Uterus (tissue), 4 donors: Measurements from ENCODE around the gene FUT8. TPM values are rescaled to one million over a fixed set of nuclear protein-coding genes. Genes with fewer than 3 reads are reported as not detected.

ENCODE experiments used
- DNase-seq, 2 donors: peaks; one replicate each; pipeline ENCODE4 v3.0.0-alpha.2; 2019 to 2020
- H3K27ac ChIP-seq, 2 donors: fragments of 200-600 bp; sonication (generic); 1 replicate in 1 of 2; 2 replicates in 1 of 2; pipeline ENCODE4 v1.5.1; 2016 to 2018
- H3K27me3 ChIP-seq, 2 donors: fragments of 200-600 bp; sonication (generic); one replicate each; pipeline ENCODE4 v1.5.1; 2018 to 2019; ENCODE audit warnings: control low read depth in 1 of 2
- H3K36me3 ChIP-seq, 2 donors: fragments of 200-600 bp; sonication (generic); one replicate each; pipeline ENCODE4 v1.5.1; 2019; ENCODE audit warnings: control low read depth in 1 of 2
- H3K4me1 ChIP-seq, 2 donors: fragments of 200-600 bp; sonication (generic); one replicate each; pipeline ENCODE4 v1.5.1; 2018 to 2019; ENCODE audit warnings: control low read depth in 1 of 2
- H3K4me3 ChIP-seq, 2 donors: fragments of 200-600 bp; sonication (generic); 1 replicate in 1 of 2; 2 replicates in 1 of 2; pipeline ENCODE4 v1.5.1; 2018 to 2019; ENCODE audit warnings: mild to moderate bottlenecking in 1 of 2
- H3K9me3 ChIP-seq, 2 donors: fragments of 200-600 bp; sonication (generic); one replicate each; pipeline ENCODE4 v1.5.1; 2019; ENCODE audit warnings: control low read depth in 1 of 2
- POLR2A ChIP-seq, 2 donors: fragments of 450-650 bp; IDR thresholded peaks; one replicate each; pipeline ENCODE4 v1.6.1; 2016; ENCODE audit warnings: antibody characterized with exemption in 2 of 2, mild to moderate bottlenecking in 1 of 2, moderate library complexity in 1 of 2
- intact Hi-C: fragments of 100-400 bp; cut with DNase I; formaldehyde crosslinking; loops from one replicate; pipeline ENCODE4 v1.15.1; 2023; ENCODE audit warnings: low total_unique reads
- total RNA-seq, 4 donors: library from RNA; depleted of rRNA in 3 of 4; stranded (reverse); fragments of >200 nt in 3 of 4; gene quantifications; one replicate each; pipeline versions ENCODE4 v1.1.0 to v1.2.4, GENCODE V29; 2014 to 2023
- TF ChIP-seq, protein P1 (sequence below), 4 experiments: fragments of 200-600 bp in 2 of 4; fragments of 450-650 bp in 2 of 4; sonication (generic) in 2 of 4; IDR thresholded peaks; one replicate each; pipeline ENCODE4 v1.5.1; 2016 to 2019; ENCODE audit warnings: antibody characterized with exemption in 4 of 4, mild to moderate bottlenecking in 2 of 4, moderate library complexity in 1 of 4
- donor health status: DM: yes; HTN: yes; CAD: no.

FUT8 gene
- total RNA-seq, 4 donors from 2014 or later = 39.2 to 57.6 (median 51.8) TPM

GRCh38 chr14:65434216-65434850 is 21.8 kb downstream of the FUT8 start:
- TF ChIP-seq POLR2A (IDR thresholded peaks at IDR 0.05) = no peak
- Histone ChIP-seq H3K27me3 (no peaks in the 10 kb centered on the region), H3K4me1 (no peaks in the 10 kb centered on the region), H3K4me3 (no peak overlapping the region), H3K36me3 (no peaks in the 10 kb centered on the region), H3K27ac (peak overlapping the region in 1 of 2 donors; percentile 27), H3K9me3 (no peaks in the 10 kb centered on the region)
- DNase-seq = no peak
- intact Hi-C loops = no loop called here

DNA sequence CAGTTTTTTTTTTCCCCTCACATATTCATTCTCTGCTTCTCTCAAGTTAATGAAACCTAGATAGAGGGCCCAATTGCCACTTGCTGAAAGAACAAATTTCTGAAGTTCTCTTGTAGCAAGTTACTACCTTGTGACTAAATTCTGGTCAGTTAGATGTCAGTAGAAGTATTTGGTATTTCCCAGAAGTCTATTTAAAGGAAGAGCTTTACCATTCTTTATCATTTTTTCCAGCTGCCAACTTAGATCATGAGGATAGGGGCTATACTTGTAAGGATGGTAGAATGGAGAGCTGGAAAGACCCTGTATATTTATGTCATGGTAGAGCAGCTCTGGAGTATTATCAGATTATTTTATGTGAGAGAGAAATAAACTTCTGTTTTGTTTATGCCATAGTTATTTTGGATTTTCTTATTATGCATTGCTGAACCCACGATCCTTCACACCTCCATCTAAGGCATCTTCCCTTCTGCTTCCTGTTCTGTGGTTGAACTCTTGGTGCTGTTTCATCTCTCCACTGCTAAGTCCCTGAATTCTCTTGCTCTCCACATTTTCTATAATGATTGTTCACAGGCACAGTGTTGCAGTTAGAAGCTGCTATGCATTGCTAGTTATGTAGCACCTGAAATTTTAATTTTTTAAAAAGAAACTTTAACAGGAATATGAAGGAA is 25.9 kb downstream of the FUT8 start:
- intact Hi-C loops = no loop called here
- no peaks in the 10 kb centered on the region for H3K36me3 ChIP-seq

GRCh38 chr14:65439117-65439516 is 26.6 kb downstream of the FUT8 start:
- Histone ChIP-seq H3K9me3 (no peaks in the 10 kb centered on the region), H3K36me3 (no peaks in the 10 kb centered on the region), H3K27me3 (no peaks in the 10 kb centered on the region), H3K27ac (no peak overlapping the region), H3K4me3 (no peak overlapping the region), H3K4me1 (no peaks in the 10 kb centered on the region)
- no peak for DNase-seq
- intact Hi-C loops = no loop called here
- TF ChIP-seq, protein P1, sequence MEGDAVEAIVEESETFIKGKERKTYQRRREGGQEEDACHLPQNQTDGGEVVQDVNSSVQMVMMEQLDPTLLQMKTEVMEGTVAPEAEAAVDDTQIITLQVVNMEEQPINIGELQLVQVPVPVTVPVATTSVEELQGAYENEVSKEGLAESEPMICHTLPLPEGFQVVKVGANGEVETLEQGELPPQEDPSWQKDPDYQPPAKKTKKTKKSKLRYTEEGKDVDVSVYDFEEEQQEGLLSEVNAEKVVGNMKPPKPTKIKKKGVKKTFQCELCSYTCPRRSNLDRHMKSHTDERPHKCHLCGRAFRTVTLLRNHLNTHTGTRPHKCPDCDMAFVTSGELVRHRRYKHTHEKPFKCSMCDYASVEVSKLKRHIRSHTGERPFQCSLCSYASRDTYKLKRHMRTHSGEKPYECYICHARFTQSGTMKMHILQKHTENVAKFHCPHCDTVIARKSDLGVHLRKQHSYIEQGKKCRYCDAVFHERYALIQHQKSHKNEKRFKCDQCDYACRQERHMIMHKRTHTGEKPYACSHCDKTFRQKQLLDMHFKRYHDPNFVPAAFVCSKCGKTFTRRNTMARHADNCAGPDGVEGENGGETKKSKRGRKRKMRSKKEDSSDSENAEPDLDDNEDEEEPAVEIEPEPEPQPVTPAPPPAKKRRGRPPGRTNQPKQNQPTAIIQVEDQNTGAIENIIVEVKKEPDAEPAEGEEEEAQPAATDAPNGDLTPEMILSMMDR (IDR thresholded peaks at IDR 0.05) = no peak
- TF ChIP-seq POLR2A (IDR thresholded peaks at IDR 0.05) = no peak

More for the DNA sequence above, 25.9 kb downstream of the FUT8 start:
- no peaks in the 10 kb centered on the region for H3K27me3 ChIP-seq
- H3K9me3 ChIP-seq = no peaks in the 10 kb centered on the region
- H3K4me3 ChIP-seq = no peak overlapping the region
- DNase-seq = no peak
- no peak for TF ChIP-seq POLR2A (IDR thresholded peaks at IDR 0.05)
- TF ChIP-seq, protein P1 (IDR thresholded peaks at IDR 0.05) = no peak
- no peaks in the 10 kb centered on the region for H3K4me1 ChIP-seq
- no peak overlapping the region for H3K27ac ChIP-seq

- no peaks in the 10 kb centered on the region for H3K4me1 ChIP-seq
- DNase-seq = no peak
- H3K9me3 ChIP-seq = no peaks in the 10 kb centered on the region
- H3K4me3 ChIP-seq = no peak overlapping the region
- no peak overlapping the region for H3K27ac ChIP-seq
- intact Hi-C loops = no loop called here
- TF ChIP-seq POLR2A (IDR thresholded peaks at IDR 0.05) = no peak
- TF ChIP-seq, protein P1 (IDR thresholded peaks at IDR 0.05) = no peak
- H3K27me3 ChIP-seq = no peaks in the 10 kb centered on the region
- no peaks in the 10 kb centered on the region for H3K36me3 ChIP-seq
These were observed 27.7 kb downstream of the FUT8 start for GRCh38 chr14:65440230-65440629.

DNA sequence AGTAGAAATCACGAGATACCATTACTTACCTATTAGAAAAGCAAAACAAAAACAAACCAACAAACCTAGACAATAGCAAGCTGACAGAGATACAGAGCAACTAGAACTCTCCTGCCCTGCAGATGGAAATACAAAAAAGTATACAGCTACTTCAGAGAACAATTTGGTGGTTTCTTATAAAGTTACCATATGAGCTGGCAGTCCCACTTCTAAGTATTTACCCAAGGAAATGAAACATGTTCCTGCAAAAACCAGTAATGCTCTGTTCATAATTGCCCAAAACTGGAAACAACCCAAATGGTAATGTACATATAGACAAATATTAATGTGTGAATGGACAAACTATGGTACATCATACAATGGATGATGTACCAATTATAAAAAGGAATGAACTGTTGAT is 31.7 kb downstream of the FUT8 start:
- Histone ChIP-seq H3K4me3 (no peak overlapping the region), H3K27me3 (no peaks in the 10 kb centered on the region), H3K27ac (no peak overlapping the region), H3K36me3 (no peaks in the 10 kb centered on the region), H3K4me1 (no peaks in the 10 kb centered on the region), H3K9me3 (no peaks in the 10 kb centered on the region)
- intact Hi-C loops = no loop called here
- no peak for DNase-seq
- TF ChIP-seq, protein P1 (IDR thresholded peaks at IDR 0.05) = no peak
- TF ChIP-seq POLR2A (IDR thresholded peaks at IDR 0.05) = no peak
